Measurements from ENCODE around the gene DENND4A.

DENND4A gene

GRCh38 chr15:65777053-65777452 is 15.0 kb downstream of the DENND4A start:
- DNase-seq (ENCODE audit: extremely low read depth, low read depth): no peak
- TF ChIP-seq CTCF (IDR thresholded peaks at IDR 0.05; ENCODE audit: low read depth, low read length, missing control alignments): no peak
- no peak overlapping the region for H3K4me3 ChIP-seq (replicated peaks; ENCODE audit: low read depth, low read length)

- H3K4me3 ChIP-seq (replicated peaks; ENCODE audit: low read depth, low read length): no peak overlapping the region
- TF ChIP-seq CTCF (IDR thresholded peaks at IDR 0.05; ENCODE audit: low read depth, low read length, missing control alignments): no peak
- no peak for DNase-seq (ENCODE audit: extremely low read depth, low read depth)
Observed at GRCh38 chr15:65773386-65774111, 18.5 kb downstream of the DENND4A start.

GRCh38 chr15:65772930-65773329 is 19.2 kb downstream of the DENND4A start:
- no peak overlapping the region for H3K4me3 ChIP-seq (replicated peaks; ENCODE audit: low read depth, low read length)
- DNase-seq (ENCODE audit: extremely low read depth, low read depth): no peak
- no peak for TF ChIP-seq CTCF (IDR thresholded peaks at IDR 0.05; ENCODE audit: low read depth, low read length, missing control alignments)

GRCh38 chr15:65771870-65772269 is 20.2 kb downstream of the DENND4A start:
- no peak overlapping the region for H3K4me3 ChIP-seq (replicated peaks; ENCODE audit: low read depth, low read length)
- DNase-seq (ENCODE audit: extremely low read depth, low read depth): no peak
- no peak for TF ChIP-seq CTCF (IDR thresholded peaks at IDR 0.05; ENCODE audit: low read depth, low read length, missing control alignments)

- no peak for TF ChIP-seq CTCF (IDR thresholded peaks at IDR 0.05; ENCODE audit: low read depth, low read length, missing control alignments)
- no peak overlapping the region for H3K4me3 ChIP-seq (replicated peaks; ENCODE audit: low read depth, low read length)
- DNase-seq (ENCODE audit: extremely low read depth, low read depth): no peak
Observed at GRCh38 chr15:65769482-65769881, 22.6 kb downstream of the DENND4A start.

- DNase-seq (ENCODE audit: extremely low read depth, low read depth): no peak
- H3K4me3 ChIP-seq (replicated peaks; ENCODE audit: low read depth, low read length): no peak overlapping the region
- no peak for TF ChIP-seq CTCF (IDR thresholded peaks at IDR 0.05; ENCODE audit: low read depth, low read length, missing control alignments)
Observed at GRCh38 chr15:65767895-65768294, 24.2 kb downstream of the DENND4A start.

- no peak for DNase-seq (ENCODE audit: extremely low read depth, low read depth)
- TF ChIP-seq CTCF (IDR thresholded peaks at IDR 0.05; ENCODE audit: low read depth, low read length, missing control alignments): no peak
- no peak overlapping the region for H3K4me3 ChIP-seq (replicated peaks; ENCODE audit: low read depth, low read length)
Observed at GRCh38 chr15:65767264-65767595, 24.9 kb downstream of the DENND4A start.

All from HFF-Myc (cell line).